ENCODE results near the gene TBX5. TPM values are rescaled to one million over a fixed set of nuclear protein-coding genes. Genes with fewer than 3 reads are reported as not detected.

Gene TBX5
- total RNA-seq, 1 donor from 2014 or later, result not detected

DNA sequence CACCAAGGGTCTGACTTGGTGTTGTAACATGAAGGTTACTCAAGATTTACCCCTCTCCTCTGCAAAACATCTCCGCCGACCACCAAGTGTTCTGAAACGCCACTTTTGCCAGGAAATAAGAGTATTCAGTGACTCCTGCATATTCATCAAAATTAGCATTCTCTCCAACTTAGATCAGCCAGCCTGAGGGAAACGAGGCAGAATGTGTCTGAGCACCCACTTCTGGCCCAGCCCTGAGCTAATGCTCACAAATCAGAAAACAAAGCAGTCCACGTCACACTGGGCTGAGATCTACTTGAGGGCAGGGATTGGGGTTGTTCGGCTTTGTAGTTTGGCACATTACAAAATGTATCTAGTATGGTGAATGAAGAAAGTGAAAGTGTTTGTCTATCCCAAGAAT, 64.3 kb downstream of the TBX5 start:
- Mint-ChIP-seq H3K27me3 (ENCODE audit: unreplicated experiment) (no peaks in the 10 kb centered on the region), H3K4me1 (ENCODE audit: low read depth, unreplicated experiment) (no peaks in the 10 kb centered on the region), H3K27ac (ENCODE audit: unreplicated experiment) (no peak overlapping the region), H3K9me3 (ENCODE audit: unreplicated experiment) (peaks cover 2% of the 10 kb centered on the region), H3K4me3 (ENCODE audit: unreplicated experiment) (no peak overlapping the region), H3K36me3 (ENCODE audit: unreplicated experiment) (no peaks in the 10 kb centered on the region)
- DNase-seq, result no peak
- TF ChIP-seq, protein P1, sequence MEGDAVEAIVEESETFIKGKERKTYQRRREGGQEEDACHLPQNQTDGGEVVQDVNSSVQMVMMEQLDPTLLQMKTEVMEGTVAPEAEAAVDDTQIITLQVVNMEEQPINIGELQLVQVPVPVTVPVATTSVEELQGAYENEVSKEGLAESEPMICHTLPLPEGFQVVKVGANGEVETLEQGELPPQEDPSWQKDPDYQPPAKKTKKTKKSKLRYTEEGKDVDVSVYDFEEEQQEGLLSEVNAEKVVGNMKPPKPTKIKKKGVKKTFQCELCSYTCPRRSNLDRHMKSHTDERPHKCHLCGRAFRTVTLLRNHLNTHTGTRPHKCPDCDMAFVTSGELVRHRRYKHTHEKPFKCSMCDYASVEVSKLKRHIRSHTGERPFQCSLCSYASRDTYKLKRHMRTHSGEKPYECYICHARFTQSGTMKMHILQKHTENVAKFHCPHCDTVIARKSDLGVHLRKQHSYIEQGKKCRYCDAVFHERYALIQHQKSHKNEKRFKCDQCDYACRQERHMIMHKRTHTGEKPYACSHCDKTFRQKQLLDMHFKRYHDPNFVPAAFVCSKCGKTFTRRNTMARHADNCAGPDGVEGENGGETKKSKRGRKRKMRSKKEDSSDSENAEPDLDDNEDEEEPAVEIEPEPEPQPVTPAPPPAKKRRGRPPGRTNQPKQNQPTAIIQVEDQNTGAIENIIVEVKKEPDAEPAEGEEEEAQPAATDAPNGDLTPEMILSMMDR (IDR thresholded peaks at IDR 0.05; ENCODE audit: partially characterized antibody, unreplicated experiment), result no peak

DNA sequence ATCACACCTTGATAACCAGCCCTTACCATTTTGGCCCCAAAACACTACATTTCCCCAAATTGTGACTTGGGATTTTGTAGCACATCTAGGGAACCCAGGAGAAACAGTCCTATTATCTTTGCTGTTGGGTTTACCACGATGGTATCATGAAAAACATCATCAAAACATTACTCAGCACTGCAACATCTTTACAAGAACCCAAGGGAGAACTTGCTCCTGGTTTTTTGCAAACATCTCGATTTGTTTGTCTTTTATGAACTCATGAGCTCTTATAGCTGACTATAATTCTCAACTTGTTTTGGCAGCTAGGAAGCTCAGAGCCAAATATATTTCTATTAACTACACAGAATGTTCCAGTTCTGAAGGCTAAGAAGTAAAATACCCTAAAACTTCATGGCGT, 65.7 kb downstream of the TBX5 start:
- H3K27me3 Mint-ChIP-seq (ENCODE audit: unreplicated experiment), result no peaks in the 10 kb centered on the region
- H3K4me1 Mint-ChIP-seq (ENCODE audit: low read depth, unreplicated experiment), result no peaks in the 10 kb centered on the region
- peaks cover 2% of the 10 kb centered on the region for H3K9me3 Mint-ChIP-seq (ENCODE audit: unreplicated experiment)
- no peak overlapping the region for H3K27ac Mint-ChIP-seq (ENCODE audit: unreplicated experiment)
- TF ChIP-seq, protein P1 (IDR thresholded peaks at IDR 0.05; ENCODE audit: partially characterized antibody, unreplicated experiment), result no peak
- no peaks in the 10 kb centered on the region for H3K36me3 Mint-ChIP-seq (ENCODE audit: unreplicated experiment)
- DNase-seq, result no peak
- no peak overlapping the region for H3K4me3 Mint-ChIP-seq (ENCODE audit: unreplicated experiment)

DNA sequence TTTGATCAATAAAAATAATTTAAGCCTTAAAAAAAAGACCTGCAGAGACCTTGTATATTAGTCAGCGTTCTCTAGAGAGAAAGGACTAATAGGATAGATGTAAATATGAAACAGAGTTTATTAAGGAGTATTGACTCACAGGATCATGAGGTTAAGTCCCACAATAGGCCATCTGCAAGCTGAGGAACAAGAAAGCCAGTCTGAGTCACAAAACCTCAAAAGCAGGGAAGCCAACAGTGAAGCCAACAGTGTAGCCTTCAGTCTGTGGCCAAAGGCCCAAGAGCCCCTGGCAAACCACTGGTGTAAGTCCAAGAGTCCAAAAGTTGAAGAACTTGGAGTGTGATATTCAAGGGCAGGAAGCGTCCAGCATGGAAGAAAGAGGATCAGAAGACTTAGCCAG, 66.3 kb downstream of the TBX5 start:
- Mint-ChIP-seq H3K9me3 (ENCODE audit: unreplicated experiment) (peaks cover 2% of the 10 kb centered on the region), H3K36me3 (ENCODE audit: unreplicated experiment) (no peaks in the 10 kb centered on the region), H3K27ac (ENCODE audit: unreplicated experiment) (no peak overlapping the region), H3K4me1 (ENCODE audit: low read depth, unreplicated experiment) (no peaks in the 10 kb centered on the region), H3K27me3 (ENCODE audit: unreplicated experiment) (no peaks in the 10 kb centered on the region), H3K4me3 (ENCODE audit: unreplicated experiment) (no peak overlapping the region)
- TF ChIP-seq, protein P1 (IDR thresholded peaks at IDR 0.05; ENCODE audit: partially characterized antibody, unreplicated experiment), result no peak
- DNase-seq, result no peak

DNA sequence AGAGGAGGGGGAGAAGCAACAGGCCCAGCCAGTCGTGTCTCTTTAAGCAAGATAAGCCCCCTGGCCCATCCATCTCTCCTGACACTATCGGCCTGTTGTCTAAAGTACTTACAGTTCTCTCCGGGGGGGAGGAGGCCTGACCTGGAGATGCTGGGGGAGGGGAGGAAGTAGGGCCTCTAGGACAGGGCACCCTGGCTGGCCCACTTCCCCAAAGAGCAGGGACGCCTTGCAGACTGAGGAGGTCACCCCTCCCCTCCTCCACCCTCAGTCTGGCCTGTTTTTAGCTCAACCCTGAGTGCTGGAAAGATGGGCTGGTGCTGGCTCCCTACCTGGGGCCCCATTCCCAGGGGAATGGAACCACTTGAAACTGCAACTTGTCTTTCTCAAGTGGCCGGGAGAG, 70.3 kb downstream of the TBX5 start:
- no peak for DNase-seq
- TF ChIP-seq, protein P1 (IDR thresholded peaks at IDR 0.05; ENCODE audit: partially characterized antibody, unreplicated experiment), result no peak
- no peak overlapping the region for H3K27ac Mint-ChIP-seq (ENCODE audit: unreplicated experiment)

DNA sequence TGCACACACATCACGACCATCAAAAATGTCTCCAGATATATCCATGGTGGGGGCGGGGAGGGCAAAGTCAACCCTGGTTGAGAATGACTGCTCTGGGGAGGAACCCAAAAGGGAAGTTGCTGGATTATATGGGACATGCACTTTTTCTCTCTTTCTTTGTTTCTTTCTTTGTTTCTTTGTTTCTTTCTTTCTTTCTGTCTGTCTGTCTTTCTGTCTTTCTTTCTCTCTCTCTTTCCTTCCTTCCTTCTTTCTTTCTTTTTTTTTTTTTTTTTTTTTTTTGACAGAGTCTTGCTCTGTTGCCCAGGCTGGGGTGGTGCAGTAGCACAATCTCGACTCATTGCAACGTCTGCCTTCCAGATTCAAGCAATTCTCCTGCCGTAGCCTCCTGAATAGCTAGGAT, 71.5 kb downstream of the TBX5 start:
- peaks cover 3% of the 10 kb centered on the region for H3K27me3 Mint-ChIP-seq (ENCODE audit: unreplicated experiment)

More for the DNA sequence above, 70.3 kb downstream of the TBX5 start:
- H3K36me3 Mint-ChIP-seq (ENCODE audit: unreplicated experiment), result no peaks in the 10 kb centered on the region
- H3K9me3 Mint-ChIP-seq (ENCODE audit: unreplicated experiment), result peaks cover 2% of the 10 kb centered on the region
- H3K27me3 Mint-ChIP-seq (ENCODE audit: unreplicated experiment), result peaks cover 3% of the 10 kb centered on the region
- H3K4me1 Mint-ChIP-seq (ENCODE audit: low read depth, unreplicated experiment), result no peaks in the 10 kb centered on the region
- H3K4me3 Mint-ChIP-seq (ENCODE audit: unreplicated experiment), result no peak overlapping the region

More for the DNA sequence above, 71.5 kb downstream of the TBX5 start:
- TF ChIP-seq, protein P1 (IDR thresholded peaks at IDR 0.05; ENCODE audit: partially characterized antibody, unreplicated experiment), result no peak
- Mint-ChIP-seq H3K9me3 (ENCODE audit: unreplicated experiment) (no peaks in the 10 kb centered on the region), H3K27ac (ENCODE audit: unreplicated experiment) (no peak overlapping the region), H3K4me3 (ENCODE audit: unreplicated experiment) (no peak overlapping the region), H3K4me1 (ENCODE audit: low read depth, unreplicated experiment) (no peaks in the 10 kb centered on the region), H3K36me3 (ENCODE audit: unreplicated experiment) (no peaks in the 10 kb centered on the region)
- no peak for DNase-seq

All from glutamatergic neuron (in vitro differentiated cells).